Adrenal gland (tissue), 5 donors: ENCODE measurements around the gene SCN2B.

Experiments used
- CTCF ChIP-seq, 6 experiments: fragments of 450-650 bp in 4 of 6; fragments of 200-600 bp in 2 of 6; sonication (generic) in 1 of 6; IDR thresholded peaks; 1 replicate in 5 of 6; 2 replicates in 1 of 6; pipeline versions ENCODE4 v1.5.1 to v1.8.0; 2016 to 2021; ENCODE audit warnings: antibody characterized with exemption in 6 of 6, mild to moderate bottlenecking in 2 of 6, moderate library complexity in 1 of 6
- POLR2A ChIP-seq, 2 donors: fragments of 450-650 bp; IDR thresholded peaks; one replicate each; pipeline ENCODE4 v1.6.1; 2017; ENCODE audit warnings: antibody characterized with exemption in 2 of 2, mild to moderate bottlenecking in 2 of 2, moderate library complexity in 1 of 2
- donor health status: DM: no; HTN: no; CAD: no.

- TF ChIP-seq POLR2A (IDR thresholded peaks at IDR 0.05) = no peak
- no peak for TF ChIP-seq CTCF (IDR thresholded peaks at IDR 0.05)
Measured at GRCh38 chr11:118138839-118139420, 37.5 kb downstream of the SCN2B start.
